ENCODE data around the gene BRWD1.
"Not testable (repeated sequence)": the region's sequence is repeated elsewhere in the genome, so short reads cannot be mapped to it uniquely, and the experiment has no call there.

BRWD1 gene

DNA sequence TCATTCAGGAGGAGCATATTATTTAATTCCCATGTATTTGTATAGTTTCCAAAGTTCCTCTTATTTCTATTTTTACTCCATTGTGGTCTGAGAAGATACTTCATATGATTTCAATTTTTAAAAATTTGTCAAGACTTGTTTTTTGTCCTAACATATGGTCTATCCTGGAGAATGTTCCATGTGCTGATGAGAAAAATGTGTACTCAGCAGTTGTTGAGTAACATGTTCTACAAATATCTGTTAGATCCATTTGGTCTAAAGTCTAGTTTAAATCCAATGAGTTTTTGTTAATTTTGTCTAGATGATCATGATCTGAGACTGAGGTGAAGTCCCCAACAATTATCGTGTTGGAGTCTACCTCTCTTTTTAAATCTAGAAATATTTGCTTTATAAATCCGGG, 144.6 kb downstream of the BRWD1 start:
- Mint-ChIP-seq H3K9me3 (peaks cover 16% of the 10 kb centered on the region), H3K4me3 (no peak overlapping the region), H3K27me3 (no peaks in the 10 kb centered on the region), H3K4me1 (no peaks in the 10 kb centered on the region), H3K36me3 (ENCODE audit: low read depth) (peaks cover 31% of the 10 kb centered on the region), H3K27ac (no peak overlapping the region)
- no peak for ATAC-seq
- DNase-seq, result no peak

DNA sequence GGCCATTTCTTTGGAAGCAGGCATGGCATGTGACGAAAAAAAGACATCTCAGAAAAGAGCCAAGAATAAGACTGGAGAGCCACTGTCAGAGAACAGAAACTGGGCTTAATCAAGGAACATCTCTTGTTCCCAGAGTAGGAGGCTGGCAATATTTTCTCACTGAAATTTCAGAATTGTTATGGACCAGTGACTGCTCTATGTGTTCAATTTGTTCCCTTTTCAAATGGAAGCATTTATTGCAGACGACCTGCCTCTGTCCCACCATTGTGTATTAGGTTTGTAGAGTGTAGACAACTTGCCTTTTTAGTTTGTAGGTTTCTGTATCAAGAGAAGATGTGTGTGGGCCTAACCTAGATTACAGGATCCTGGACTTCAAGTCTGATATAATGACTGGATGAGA, 148.9 kb downstream of the BRWD1 start:
- H3K36me3 Mint-ChIP-seq (ENCODE audit: low read depth), result peaks cover 12% of the 10 kb centered on the region
- no peak for ATAC-seq
- H3K27ac Mint-ChIP-seq, result no peak overlapping the region
- peaks cover 21% of the 10 kb centered on the region for H3K9me3 Mint-ChIP-seq
- H3K27me3 Mint-ChIP-seq, result peaks cover 2% of the 10 kb centered on the region
- DNase-seq, result no peak
- no peaks in the 10 kb centered on the region for H3K4me1 Mint-ChIP-seq
- H3K4me3 Mint-ChIP-seq, result no peak overlapping the region

DNA sequence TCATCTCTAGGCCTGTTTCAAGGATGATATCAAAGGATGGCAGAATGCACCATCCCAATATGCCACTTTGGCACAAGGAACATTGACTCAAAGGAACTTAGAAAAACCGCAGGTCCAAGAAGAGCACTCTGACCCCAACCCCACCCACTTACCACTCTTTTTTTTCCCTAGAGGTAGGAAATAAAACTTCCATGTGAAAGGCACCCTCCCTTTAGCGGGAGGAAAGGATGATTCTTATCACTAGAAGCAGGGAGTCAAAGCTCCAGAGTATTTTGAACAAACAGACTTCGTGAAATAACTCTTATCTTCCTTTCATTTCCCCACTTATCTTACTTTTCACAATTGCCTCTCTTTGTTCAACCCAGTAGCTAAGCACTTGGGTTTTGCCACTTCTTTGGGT, 152.4 kb downstream of the BRWD1 start:
- DNase-seq (no peak), ATAC-seq (no peak)
- Mint-ChIP-seq H3K36me3 (ENCODE audit: low read depth) (no peaks in the 10 kb centered on the region), H3K4me3 (no peak overlapping the region), H3K27ac (no peak overlapping the region), H3K27me3 (peaks cover 2% of the 10 kb centered on the region), H3K9me3 (peaks cover 16% of the 10 kb centered on the region), H3K4me1 (no peaks in the 10 kb centered on the region)

DNA sequence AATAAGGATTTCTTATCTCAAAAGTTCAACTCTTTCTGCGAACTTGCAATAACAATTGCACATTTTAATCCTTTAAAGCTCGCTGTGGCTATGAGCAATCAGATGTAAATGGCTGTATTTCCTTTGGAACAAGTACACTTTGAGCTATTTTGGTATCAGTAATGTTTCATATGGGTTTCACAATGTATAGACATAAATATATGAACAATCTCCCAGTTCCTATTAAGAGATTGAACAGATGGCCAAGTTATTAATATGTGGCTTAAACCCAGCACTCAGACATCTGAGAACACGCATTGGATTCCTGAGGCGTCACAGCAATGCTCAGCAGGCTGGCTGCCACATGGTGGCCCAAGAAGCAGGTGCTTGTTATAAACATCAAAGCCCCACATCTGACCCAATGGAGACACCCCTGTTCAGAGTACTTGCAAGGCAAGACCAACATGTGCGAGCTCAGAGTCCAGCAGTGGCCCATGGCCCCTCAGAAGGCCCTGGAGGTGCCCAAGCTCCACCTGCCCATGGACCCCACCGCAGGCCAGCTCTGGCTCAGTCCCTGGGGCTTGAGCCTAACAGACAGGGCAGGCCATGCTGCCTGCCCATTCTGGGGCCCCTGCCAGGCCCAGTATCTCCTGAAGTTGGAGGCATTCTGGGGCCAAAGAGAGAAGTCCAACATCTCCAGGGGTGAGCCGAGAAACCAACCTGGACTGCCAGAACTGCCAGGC, 153.9 kb downstream of the BRWD1 start:
- Mint-ChIP-seq H3K4me3 (no peak overlapping the region), H3K36me3 (ENCODE audit: low read depth) (no peaks in the 10 kb centered on the region), H3K27me3 (peaks cover 2% of the 10 kb centered on the region), H3K4me1 (no peaks in the 10 kb centered on the region), H3K9me3 (peaks cover 10% of the 10 kb centered on the region), H3K27ac (no peak overlapping the region)
- no peak for DNase-seq
- no peak for ATAC-seq

DNA sequence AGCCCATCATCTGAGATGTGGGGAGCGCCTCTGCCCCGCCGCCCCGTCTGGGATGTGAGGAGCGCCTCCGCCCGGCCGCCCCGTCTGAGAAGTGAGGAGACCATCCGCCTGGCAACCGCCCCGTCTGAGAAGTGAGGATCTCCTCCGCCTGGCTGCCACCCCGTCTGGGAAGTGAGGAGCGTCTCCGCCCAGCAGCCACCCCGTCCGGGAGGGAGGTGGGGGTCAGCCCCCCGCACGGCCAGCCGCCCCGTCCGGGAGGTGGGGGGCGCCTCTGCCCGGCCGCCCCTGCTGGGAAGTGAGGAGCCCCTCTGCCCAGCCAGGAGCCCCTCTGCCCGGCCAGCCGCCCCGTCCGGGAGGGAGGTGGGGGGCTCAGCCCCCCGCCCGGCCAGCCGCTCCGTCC, 156.2 kb downstream of the BRWD1 start:
- not testable (repeated sequence) for DNase-seq; H3K36me3 Mint-ChIP-seq (ENCODE audit: low read depth); H3K4me3 Mint-ChIP-seq; H3K27me3 Mint-ChIP-seq; H3K27ac Mint-ChIP-seq; H3K4me1 Mint-ChIP-seq; ATAC-seq; H3K9me3 Mint-ChIP-seq

DNA sequence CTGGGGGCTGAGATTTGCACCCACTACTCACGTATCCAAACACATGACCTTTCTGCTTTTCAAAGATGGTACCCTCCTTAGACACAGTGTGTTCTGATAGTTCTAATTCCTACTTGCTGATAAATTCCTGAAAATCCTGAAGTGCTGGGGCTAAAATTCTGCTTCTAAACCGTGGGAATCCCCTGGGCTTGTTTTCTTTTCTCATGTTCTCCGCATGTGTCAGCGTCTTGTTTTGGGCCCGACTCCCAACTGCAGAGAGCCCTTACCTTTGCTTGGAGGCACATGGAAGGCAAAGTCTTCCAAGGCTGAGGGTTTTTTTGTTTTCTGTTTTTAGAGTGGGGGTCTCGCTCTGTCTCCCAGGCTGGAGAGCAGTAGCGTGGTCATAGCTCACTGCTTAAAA, 157.4 kb downstream of the BRWD1 start:
- H3K4me1 Mint-ChIP-seq, result no peaks in the 10 kb centered on the region
- H3K27ac Mint-ChIP-seq, result no peak overlapping the region
- ATAC-seq (no peak), DNase-seq (no peak)
- H3K9me3 Mint-ChIP-seq, result no peaks in the 10 kb centered on the region
- no peaks in the 10 kb centered on the region for H3K36me3 Mint-ChIP-seq (ENCODE audit: low read depth)
- no peaks in the 10 kb centered on the region for H3K27me3 Mint-ChIP-seq
- H3K4me3 Mint-ChIP-seq, result no peak overlapping the region

DNA sequence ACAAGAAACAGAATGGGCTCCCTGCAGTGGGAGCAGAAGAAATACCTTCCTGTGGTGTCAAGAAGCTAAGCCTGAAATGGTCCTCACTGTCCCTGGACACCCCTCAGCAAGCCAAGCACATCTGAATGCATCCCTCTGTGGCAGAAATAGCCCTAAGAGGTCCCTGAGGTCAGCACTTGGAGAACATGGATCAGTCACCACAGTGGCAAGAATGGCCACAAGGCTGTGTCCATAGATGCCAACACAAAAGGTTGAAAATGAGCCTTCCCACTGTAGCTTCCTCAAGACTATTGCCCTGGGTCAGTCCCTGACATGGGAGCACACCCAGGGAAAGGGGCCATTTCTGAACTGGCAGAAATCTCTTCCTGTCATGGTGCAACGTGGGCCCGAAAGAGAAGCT, 157.9 kb downstream of the BRWD1 start:
- Mint-ChIP-seq H3K4me1 (no peaks in the 10 kb centered on the region), H3K27ac (no peak overlapping the region), H3K4me3 (no peak overlapping the region), H3K9me3 (no peaks in the 10 kb centered on the region), H3K27me3 (no peaks in the 10 kb centered on the region), H3K36me3 (ENCODE audit: low read depth) (no peaks in the 10 kb centered on the region)
- DNase-seq, result no peak
- no peak for ATAC-seq

DNA sequence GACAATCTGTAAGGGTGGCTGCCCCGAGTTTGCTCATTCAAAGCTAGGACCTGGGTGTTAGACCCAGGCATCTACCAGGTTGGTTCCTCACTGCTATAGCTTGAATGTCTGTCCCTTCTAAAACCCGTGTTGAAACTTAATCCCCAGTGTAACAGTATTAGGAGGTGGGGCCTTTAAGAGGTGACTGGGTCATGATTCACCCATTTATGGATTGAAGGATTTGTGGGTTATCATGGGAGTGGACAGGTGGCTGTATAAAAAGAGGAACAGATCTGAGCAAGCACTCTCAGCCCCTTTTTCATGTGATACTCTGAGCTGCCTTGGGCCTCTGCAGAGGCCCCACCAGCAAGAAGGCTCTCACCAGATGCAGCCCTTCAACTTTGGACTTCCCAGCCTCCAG, 159.6 kb downstream of the BRWD1 start:
- no peak for ATAC-seq
- Mint-ChIP-seq H3K9me3 (no peaks in the 10 kb centered on the region), H3K4me3 (no peak overlapping the region), H3K27ac (no peak overlapping the region), H3K36me3 (ENCODE audit: low read depth) (no peaks in the 10 kb centered on the region), H3K4me1 (no peaks in the 10 kb centered on the region), H3K27me3 (no peaks in the 10 kb centered on the region)
- no peak for DNase-seq

DNA sequence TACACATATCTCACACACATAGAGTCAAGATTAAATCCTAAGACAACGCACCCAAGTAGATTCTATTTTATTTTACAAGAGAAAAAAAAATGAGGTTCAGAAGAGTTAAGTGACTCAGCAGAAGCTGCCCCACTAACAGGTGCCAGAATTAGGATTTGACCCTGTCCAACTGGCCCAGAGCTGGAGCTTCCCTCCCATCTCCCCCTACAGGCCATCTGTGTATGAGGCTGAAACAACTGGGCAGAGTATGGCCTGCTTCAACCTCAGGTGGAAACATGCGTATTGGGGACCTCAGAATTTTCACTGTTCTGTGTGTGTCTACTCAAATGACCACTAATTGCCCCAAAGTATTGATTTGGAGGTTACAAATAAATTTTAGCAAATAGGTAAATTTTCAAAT, 160.1 kb downstream of the BRWD1 start:
- H3K27ac Mint-ChIP-seq, result no peak overlapping the region
- H3K27me3 Mint-ChIP-seq, result no peaks in the 10 kb centered on the region
- no peaks in the 10 kb centered on the region for H3K4me1 Mint-ChIP-seq
- DNase-seq (no peak), ATAC-seq (no peak)
- no peaks in the 10 kb centered on the region for H3K36me3 Mint-ChIP-seq (ENCODE audit: low read depth)
- H3K4me3 Mint-ChIP-seq, result no peak overlapping the region
- no peaks in the 10 kb centered on the region for H3K9me3 Mint-ChIP-seq

DNA sequence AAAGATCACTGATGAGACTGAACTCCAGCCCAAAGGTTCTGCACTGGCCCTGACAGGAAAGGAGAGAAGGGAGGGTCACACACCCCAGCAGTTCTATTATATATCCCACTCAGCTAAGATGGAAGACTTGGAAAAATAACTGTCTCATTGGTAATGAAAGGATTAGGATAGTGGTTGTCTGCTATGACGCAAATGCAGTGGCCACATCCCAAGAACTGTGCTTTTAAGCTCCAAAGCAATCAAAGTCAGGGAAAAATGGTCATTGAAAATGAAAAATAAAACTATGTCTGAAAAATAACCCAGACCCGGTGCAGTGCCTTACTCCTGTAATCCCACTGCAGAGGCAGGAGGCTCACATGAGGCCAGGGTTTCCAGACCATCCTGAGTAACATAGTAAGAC, 161.2 kb downstream of the BRWD1 start:
- no peak for ATAC-seq
- Mint-ChIP-seq H3K27ac (no peak overlapping the region), H3K9me3 (no peaks in the 10 kb centered on the region), H3K4me3 (no peak overlapping the region), H3K4me1 (no peaks in the 10 kb centered on the region), H3K36me3 (ENCODE audit: low read depth) (no peaks in the 10 kb centered on the region), H3K27me3 (no peaks in the 10 kb centered on the region)
- no peak for DNase-seq

DNA sequence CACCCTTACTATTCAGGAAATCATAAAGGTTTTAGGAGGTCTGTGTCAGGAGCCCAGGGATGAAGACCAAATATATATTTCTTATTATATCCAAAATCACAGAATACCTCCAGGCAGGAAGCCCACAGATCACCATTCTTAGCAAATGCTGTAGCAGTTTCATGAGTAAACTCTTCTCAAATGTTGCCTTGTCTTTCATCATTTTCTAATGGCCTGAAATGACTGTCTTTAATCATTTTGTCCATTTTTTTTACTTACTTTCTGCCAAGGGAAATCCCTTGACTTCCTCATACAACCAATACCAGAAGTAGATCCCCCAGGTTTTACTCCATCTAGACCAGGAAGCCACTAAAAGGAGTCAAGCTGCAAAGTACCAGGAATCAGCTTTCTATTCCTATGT, 162.6 kb downstream of the BRWD1 start:
- H3K36me3 Mint-ChIP-seq (ENCODE audit: low read depth), result no peaks in the 10 kb centered on the region
- H3K4me3 Mint-ChIP-seq, result no peak overlapping the region
- H3K4me1 Mint-ChIP-seq, result no peaks in the 10 kb centered on the region
- ATAC-seq, result no peak
- H3K9me3 Mint-ChIP-seq, result no peaks in the 10 kb centered on the region
- DNase-seq, result no peak
- no peaks in the 10 kb centered on the region for H3K27me3 Mint-ChIP-seq
- H3K27ac Mint-ChIP-seq, result no peak overlapping the region

DNA sequence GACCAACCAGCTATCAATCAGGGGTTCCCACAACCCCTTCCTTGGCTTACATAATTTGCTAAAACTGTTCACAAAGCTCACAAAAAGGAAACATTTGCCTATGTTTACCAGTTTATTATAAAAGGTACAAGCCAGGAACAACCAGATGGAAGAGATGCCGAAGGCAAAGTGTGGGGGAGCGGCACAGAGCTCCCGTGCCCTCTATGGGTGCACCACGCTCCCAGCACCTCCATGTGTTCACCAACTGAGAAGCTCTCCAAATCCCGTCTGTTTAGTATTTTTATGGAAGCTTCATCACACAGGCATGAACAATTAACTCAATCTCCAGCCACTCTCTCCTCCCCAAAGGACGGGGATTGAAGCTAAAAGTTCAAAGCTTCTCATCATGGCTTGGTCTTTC, 163.1 kb downstream of the BRWD1 start:
- Mint-ChIP-seq H3K36me3 (ENCODE audit: low read depth) (no peaks in the 10 kb centered on the region), H3K4me1 (no peaks in the 10 kb centered on the region), H3K4me3 (no peak overlapping the region), H3K9me3 (no peaks in the 10 kb centered on the region), H3K27ac (no peak overlapping the region), H3K27me3 (no peaks in the 10 kb centered on the region)
- DNase-seq (no peak), ATAC-seq (no peak)

DNA sequence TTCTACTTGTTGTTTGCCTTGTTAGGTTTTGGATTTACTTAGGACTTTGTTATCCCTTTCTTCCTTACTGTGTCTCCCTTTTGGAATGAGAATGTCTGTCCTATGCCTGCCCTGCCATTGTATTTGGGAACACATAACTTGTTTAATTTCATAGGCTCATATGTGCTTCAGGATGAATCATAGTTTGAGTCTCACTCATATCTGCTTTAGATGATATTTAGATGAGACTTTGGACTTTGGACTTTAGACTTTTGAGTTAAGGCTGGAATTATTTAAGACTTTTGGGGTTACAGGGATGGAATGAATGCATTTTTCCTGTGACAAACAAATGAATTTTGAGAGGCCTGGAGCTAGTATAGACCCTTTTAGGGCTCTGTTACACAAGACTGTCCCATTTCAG, 163.6 kb downstream of the BRWD1 start:
- ATAC-seq (no peak), DNase-seq (no peak)
- no peaks in the 10 kb centered on the region for H3K4me1 Mint-ChIP-seq
- H3K27ac Mint-ChIP-seq, result no peak overlapping the region
- H3K27me3 Mint-ChIP-seq, result no peaks in the 10 kb centered on the region
- H3K9me3 Mint-ChIP-seq, result no peaks in the 10 kb centered on the region
- H3K36me3 Mint-ChIP-seq (ENCODE audit: low read depth), result no peaks in the 10 kb centered on the region
- H3K4me3 Mint-ChIP-seq, result no peak overlapping the region

DNA sequence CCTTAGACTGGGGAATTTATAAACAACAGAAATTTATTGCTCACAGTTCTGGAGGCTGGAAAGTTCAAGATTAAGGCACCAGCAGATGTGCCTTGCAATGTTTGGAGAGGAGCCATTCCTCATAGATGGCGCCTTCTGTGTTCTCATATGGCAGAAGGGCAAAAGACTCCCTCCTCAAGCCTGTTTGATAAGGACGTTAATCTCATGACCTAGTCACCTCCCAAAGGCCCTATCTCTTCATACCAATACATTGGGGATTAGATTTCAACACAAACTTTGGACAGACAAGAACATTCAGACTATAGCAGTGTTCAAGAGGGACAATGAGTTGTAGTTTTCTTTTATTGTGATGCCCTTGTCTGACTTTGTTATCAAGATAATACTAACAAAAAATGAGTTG, 164.5 kb downstream of the BRWD1 start:
- Mint-ChIP-seq H3K36me3 (ENCODE audit: low read depth) (no peaks in the 10 kb centered on the region), H3K9me3 (no peaks in the 10 kb centered on the region), H3K27me3 (no peaks in the 10 kb centered on the region), H3K27ac (no peak overlapping the region), H3K4me3 (no peak overlapping the region), H3K4me1 (no peaks in the 10 kb centered on the region)
- ATAC-seq, result no peak
- no peak for DNase-seq

DNA sequence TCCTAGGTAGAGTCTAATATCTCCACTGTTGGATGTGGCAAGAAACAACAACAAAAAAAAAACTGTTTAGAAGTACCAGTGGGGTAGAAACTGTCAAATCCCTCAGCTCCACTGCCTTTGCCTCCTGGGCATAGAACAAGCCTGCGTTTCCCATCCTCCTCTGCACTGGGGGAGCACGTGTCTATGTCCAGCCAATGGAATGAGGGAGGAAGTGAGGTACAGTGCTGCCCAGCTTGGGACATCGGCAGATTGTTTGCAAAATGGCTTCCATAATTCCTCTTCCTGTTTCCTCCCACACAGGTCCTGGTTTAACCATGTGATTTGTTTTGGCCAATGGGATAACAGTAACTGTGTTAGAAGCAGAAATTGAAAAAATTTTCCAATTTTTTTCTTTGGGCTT, 169.2 kb downstream of the BRWD1 start:
- no peak for DNase-seq

DNA sequence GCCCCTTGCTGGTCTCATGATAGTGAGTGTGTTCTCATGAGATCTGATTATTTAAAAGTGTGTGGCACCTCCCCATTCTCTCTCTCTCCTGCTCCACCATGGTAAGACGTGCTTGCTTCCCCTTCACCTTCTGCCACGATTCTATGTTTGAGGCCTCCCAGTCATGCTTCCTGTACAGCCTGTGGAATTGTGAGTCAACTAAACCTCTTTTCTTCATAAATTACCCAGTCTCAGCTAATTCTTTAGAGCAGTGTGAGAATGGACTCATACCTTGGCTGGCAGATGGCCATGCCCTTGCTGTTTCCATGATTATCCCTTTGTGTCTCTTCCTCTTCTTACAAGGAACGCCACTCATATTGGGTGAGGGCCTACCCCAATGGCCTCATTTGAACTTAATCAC, 170.5 kb downstream of the BRWD1 start:
- no peak overlapping the region for H3K4me3 Mint-ChIP-seq
- DNase-seq (no peak), ATAC-seq (no peak)
- H3K4me1 Mint-ChIP-seq, result no peaks in the 10 kb centered on the region
- no peaks in the 10 kb centered on the region for H3K9me3 Mint-ChIP-seq
- no peaks in the 10 kb centered on the region for H3K27me3 Mint-ChIP-seq
- no peak overlapping the region for H3K27ac Mint-ChIP-seq
- no peaks in the 10 kb centered on the region for H3K36me3 Mint-ChIP-seq (ENCODE audit: low read depth)

More for the DNA sequence above, 169.2 kb downstream of the BRWD1 start:
- Mint-ChIP-seq H3K27me3 (no peaks in the 10 kb centered on the region), H3K27ac (no peak overlapping the region), H3K36me3 (ENCODE audit: low read depth) (no peaks in the 10 kb centered on the region), H3K9me3 (no peaks in the 10 kb centered on the region), H3K4me3 (no peak overlapping the region), H3K4me1 (no peaks in the 10 kb centered on the region)
- no peak for ATAC-seq

Data from activated naive CD8-positive, alpha-beta T cell treated with anti-CD3 and anti-CD28 coated beads, Interleukin-2, amount 50 U/mL, for 24 hours (primary cell).